HG03135 (cell line): ENCODE data around the gene MMP17.

Source experiments
- ATAC-seq: cut with Tn5 transposase; IDR thresholded peaks from one replicate; pipeline ENCODE4 v1.9.1; 2021; ENCODE audit warnings: mild to moderate bottlenecking, moderate library complexity; ENCODE audit not compliant: unreplicated experiment

Gene MMP17

GRCh38 chr12:131827961-131828534 lies at the start of gene MMP17:
TSS of gene MMP17 (plus strand) at chr12:131828393. CDS start at chr12:131828495, 102 bp downstream.
- peak; percentile 51 for ATAC-seq

DNA sequence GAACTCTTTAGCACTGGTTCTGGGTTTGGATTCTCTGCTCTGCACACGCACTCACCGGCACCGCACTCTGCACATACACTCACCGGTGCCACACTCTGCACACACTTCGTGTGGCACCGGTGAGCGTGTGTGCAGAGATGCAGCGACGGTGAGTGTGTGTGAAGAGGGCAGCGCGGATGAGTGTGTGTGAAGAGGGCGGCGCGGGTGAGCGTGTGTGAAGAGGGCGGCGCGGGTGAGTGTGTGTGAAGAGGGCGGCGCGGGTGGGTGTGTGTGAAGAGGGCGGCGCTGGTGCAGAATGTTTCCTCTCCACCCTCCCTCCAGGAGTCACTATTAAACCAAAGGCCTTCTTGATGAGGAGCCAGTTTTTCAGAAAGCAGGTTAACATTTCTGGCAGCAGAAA lies 49.2 kb upstream of the MMP17 start:
- no peak for ATAC-seq

- ATAC-seq, result no peak
Observed at GRCh38 chr12:131782061-131782460, 46.1 kb upstream of the MMP17 start.

GRCh38 chr12:131783915-131784541 lies 44.2 kb upstream of the MMP17 start:
- ATAC-seq, result peak; percentile 59

DNA sequence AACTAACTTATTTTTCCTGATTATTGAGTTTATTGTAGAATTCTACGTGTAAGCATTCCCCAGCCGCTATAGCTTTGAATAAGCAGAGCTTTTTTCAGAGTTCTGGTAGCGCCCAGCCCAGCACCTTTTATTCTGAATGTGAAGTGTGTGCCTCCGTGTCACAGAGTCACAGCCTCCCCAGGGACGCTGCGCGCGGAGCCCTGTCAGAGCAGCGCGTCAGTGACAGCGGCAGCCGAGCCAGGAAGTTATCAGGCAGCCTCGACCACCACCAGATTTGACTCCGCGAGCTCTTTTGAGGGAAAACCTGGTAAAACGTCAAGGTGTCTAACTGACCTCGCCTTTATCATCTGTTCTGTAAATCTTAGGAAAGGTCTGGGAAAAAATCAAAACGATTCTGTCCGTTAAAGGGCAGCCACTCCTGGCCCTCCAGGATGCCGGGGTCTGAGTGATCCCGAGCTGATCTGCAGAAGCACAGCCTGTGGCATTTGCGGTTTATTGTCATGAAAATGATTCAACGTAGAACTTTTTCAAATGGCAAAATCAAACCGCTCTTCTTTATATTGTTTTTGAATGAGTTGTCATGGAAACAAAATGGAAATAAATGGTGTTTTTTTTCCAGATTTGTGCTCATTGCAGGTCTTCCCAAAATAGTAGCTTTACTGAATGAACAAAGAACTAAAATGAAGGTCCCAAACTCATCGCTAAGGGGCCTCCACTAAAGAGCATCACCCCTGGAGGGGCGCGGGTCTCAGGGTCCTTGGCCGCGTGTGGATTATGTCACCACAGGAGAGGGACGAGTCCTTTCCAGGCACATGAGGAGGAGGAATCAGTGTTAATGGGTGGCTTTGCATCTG lies 43.1 kb upstream of the MMP17 start:
- no peak for ATAC-seq

GRCh38 chr12:131785763-131786330 lies 42.3 kb upstream of the MMP17 start:
- ATAC-seq, result no peak

- no peak for ATAC-seq
Observed at GRCh38 chr12:131786331-131786730, 41.9 kb upstream of the MMP17 start.

- no peak for ATAC-seq
Observed at GRCh38 chr12:131787143-131787660, 41.0 kb upstream of the MMP17 start.

GRCh38 chr12:131788070-131788469 lies 40.1 kb upstream of the MMP17 start:
- ATAC-seq, result no peak

GRCh38 chr12:131789638-131790037 lies 38.6 kb upstream of the MMP17 start:
- ATAC-seq, result no peak

GRCh38 chr12:131793243-131794022 lies 34.8 kb upstream of the MMP17 start:
- no peak for ATAC-seq

GRCh38 chr12:131794061-131794460 lies 34.1 kb upstream of the MMP17 start:
- ATAC-seq, result no peak

- no peak for ATAC-seq
Observed at GRCh38 chr12:131794573-131794972, 33.6 kb upstream of the MMP17 start.

- ATAC-seq, result no peak
Observed at GRCh38 chr12:131795064-131795463, 33.1 kb upstream of the MMP17 start.

DNA sequence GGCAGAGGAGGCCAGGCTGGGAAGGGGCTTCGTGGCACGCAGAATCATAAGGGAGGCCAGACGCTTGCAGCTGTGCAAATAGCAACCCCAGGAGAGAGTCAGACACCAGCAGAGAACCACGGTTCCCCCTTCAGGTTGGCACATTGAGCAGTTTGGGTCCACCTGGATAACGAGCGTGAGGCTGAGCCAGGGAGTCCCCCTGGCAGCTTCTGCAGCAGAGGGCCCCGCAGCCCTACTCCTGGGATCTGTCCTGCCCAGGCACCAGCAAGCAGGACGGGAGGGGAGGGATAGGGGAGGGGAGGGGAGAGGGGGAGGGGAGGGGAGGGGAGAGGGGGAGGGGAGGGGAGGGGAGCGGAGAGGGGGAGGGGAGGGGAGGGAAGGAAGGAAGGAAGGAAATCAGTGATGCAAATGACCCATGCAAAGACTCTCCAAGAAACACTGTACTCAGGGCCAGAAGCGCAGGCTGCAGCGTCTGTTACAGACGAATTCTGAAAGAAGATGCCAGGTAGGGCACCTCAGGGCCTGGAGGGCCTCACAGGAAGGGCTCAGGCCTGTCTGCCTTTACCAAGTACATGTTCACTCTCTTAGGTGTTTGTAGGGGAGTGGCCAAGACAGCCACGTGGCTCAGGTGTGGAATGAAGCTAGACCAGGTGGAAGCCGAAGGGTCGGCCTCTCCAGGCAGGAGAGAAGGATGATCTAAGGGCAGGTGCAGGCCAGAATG lies 32.3 kb upstream of the MMP17 start:
- ATAC-seq, result no peak

GRCh38 chr12:131796411-131796736 lies 31.8 kb upstream of the MMP17 start:
- no peak for ATAC-seq

DNA sequence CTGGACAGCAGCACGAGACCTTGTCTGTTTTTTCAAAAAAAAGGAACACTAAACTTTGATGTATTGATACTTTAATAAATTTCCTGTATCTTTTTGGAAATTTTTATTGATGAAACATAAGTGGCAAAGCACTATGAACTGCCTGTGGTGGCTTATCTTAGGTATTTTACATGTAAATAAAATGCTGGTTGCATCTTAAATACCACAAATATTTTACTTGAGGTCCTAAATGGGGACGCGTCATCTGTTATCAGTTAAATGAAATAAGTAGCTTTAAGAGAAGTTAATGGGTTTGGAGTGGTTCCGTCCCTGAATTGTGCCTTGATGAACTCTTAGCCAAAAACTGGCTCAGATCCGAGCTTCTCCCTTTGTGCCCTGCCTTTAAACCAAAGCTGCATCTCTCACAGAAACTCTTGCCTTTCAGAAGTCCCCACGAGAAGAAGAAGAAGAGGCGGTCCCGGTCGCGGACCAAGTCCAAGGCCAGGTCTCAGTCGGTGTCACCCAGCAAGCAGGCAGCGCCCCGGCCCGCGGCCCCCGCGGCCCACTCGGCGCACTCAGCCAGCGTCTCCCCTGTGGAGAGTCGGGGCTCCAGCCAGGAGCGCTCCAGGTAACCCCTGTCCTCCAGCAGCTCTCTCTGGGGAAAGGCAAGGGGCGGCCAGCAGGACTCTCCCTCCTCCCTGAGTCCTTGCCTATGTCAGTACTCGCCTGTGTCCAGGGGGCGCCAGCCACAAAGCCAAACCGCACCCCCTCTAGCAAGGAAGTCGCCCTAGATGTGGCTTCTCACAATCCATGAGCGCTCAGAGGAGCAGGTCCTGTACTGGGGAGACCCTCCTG lies 31.2 kb upstream of the MMP17 start:
- ATAC-seq, result no peak

- ATAC-seq, result no peak
Observed at GRCh38 chr12:131797588-131797934, 30.6 kb upstream of the MMP17 start.

DNA sequence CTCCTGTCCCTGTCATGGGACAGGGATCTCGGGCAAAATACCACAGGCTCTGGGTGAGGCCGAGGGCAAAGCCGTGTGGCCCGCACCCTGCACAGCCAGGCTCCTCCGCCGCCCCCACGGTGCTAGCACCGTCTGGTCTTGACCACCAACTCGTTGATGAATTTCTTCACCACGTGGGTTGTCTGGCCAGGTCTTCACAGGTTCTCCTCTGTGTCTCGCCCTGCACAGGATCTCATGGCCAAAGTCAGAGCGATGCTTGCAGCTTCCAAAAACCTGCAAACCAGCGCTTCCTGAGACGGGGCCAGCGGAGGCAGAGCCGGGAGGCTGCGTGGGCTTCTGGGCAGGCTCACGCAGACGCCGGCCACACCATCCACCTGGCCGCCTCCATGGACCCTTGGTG lies 29.0 kb upstream of the MMP17 start:
- ATAC-seq, result no peak
